Stimulated activated CD8-positive, alpha-beta memory T cell treated with anti-CD3 and anti-CD28 coated beads, Interleukin-7, amount 100 ng/mL, for 24 hours (primary cell): Measurements from ENCODE around the gene OR4X2.
"Not testable (repeated sequence)": the region's sequence is repeated elsewhere in the genome, so short reads cannot be mapped to it uniquely, and the experiment has no call there.

Experiments
- DNase-seq: peaks from one replicate; pipeline ENCODE4 v3.0.0-alpha.2; 2020; ENCODE audit warnings: low read depth

OR4X2 gene, protein sequence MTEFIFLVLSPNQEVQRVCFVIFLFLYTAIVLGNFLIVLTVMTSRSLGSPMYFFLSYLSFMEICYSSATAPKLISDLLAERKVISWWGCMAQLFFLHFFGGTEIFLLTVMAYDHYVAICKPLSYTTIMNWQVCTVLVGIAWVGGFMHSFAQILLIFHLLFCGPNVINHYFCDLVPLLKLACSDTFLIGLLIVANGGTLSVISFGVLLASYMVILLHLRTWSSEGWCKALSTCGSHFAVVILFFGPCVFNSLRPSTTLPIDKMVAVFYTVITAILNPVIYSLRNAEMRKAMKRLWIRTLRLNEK

DNA sequence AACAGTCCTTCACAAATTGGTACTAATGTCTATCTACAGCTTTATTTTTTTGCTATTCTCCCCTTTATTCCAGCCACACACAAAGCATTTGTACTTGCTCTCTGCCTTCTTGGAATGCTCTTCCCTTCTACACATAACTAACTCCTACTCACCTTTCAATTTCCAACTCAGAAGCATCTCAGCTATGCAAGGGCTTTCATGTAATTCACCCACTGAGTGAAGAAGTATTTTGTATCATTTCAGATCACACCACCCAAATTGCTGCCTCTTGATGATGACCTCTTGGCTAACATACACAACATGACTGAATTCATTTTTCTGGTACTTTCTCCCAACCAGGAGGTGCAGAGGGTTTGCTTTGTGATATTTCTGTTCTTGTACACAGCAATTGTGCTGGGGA is at the start of gene OR4X2:
TSS of gene OR4X2 (plus strand) at position 301 of the 400 bp plus-strand sequence. CDS start at position 301, 0 bp downstream.
- no peak for DNase-seq

DNA sequence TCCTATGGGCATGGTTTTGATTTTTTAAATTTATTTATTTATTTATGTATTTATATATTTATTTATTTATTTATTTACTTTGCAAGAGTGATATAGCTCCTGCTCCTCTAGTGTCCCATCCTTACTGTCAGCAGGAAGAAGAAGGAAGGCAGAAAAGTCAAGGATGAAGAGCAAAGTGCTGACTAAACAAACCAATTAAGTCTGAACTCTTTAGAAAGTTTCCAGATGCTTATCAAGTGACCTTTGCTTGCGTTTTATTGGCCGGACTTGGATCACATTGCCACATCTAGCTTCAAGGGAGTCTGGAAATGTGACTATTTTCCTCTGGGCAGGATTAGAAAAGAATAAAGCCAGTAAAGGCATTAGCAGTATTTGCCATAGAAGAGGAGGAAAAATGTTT is 37.0 kb upstream of the OR4X2 start:
- DNase-seq = no peak

DNA sequence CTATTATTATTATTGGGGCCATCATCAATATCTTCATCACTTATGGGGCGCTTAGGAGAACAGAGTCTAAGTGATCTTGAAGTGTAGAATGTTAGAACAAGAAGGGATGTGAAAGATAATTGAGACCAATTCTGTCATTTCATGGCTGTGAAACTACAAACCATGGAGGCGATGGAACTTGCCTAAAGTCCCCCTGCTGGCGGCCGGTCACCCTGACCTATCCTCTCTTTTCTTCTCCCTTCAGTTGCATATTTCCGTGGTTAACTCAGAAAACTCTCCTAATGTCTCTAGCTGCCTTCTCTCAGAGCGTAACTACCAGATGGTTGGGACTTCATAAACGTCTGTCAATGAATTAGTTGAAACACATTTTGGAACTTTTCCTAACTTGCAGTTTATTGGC is 34.9 kb upstream of the OR4X2 start:
- DNase-seq = no peak

DNA sequence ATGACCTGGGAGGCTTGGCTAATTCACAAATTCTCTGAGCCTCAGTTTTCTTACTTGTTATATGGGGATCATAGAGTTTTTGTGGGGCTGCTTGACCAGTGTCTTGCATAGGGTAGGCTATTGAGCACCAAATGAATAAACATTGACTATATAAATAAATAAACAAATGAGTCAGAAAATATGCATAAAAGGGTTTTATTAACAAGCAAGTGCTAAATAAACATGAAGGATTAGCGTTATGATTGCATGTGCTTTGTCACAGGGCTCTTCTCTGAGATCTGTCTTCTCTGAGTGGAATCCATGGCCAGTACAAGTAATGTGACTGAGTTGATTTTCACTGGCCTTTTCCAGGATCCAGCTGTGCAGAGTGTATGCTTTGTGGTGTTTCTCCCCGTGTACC is 28.4 kb upstream of the OR4X2 start, which contains the start of gene OR4B1:
TSS of gene OR4B1 (plus strand) at position 301 of the 400 bp plus-strand sequence. CDS start at position 301, 0 bp downstream.
- no peak for DNase-seq

DNA sequence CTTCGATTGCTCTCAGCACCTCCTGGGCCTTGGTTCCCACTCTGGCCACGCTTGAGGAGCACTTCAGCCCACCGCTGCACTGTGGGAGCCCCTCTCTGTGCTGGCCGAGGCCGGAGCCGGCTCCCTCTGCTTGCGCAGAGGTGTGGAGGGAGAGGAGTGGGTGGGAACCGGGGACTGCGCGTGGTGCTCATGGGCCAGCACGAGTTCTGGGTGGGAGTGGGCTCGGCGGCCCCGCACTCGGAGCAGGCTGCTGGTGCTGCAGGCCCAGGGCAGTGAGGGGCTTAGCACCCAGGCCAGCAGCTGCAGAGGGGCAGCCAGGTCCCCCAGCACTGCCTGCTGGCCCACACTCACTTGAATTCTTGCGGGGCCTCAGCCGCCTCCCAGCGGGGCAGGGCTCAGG is 16.1 kb upstream of the OR4X2 start:
- no peak for DNase-seq

DNA sequence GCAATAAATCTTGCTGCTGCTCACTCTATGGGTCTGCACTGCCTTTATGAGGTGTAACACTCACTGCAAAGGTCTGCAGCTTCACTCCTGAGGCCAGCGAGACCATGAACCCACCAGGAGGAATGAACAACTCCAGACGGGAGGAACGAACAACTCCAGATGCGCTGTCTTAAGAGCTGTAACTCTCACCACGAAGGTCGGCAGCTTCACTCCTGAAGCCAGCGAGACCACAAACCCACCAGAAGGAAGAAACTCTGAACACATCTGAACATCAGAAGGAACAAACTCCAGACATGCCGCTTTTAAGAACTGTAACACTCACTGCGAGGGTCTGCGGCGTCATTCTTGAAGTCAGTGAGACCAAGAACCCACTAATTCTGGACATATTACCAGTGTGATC is 14.8 kb upstream of the OR4X2 start:
- DNase-seq = not testable (repeated sequence)

DNA sequence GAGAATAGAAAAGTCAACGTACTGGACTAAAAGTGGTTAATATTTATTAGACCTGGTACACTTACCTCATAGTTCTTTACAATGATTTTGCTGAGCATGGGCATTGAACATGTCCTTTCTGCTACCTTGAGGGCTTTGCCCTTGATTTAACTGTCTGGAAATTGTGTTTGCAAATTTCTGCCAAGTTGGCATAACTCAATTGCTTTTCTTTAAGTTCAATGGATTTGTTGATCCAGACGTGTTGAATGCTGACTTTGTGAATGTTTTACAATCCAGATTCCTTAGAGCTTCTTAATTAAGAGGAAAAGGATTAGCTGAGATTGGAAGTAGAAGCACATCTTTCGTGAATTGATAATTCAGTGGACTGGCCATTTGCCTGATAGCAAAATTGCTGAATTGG is 7.2 kb upstream of the OR4X2 start:
- DNase-seq = no peak

DNA sequence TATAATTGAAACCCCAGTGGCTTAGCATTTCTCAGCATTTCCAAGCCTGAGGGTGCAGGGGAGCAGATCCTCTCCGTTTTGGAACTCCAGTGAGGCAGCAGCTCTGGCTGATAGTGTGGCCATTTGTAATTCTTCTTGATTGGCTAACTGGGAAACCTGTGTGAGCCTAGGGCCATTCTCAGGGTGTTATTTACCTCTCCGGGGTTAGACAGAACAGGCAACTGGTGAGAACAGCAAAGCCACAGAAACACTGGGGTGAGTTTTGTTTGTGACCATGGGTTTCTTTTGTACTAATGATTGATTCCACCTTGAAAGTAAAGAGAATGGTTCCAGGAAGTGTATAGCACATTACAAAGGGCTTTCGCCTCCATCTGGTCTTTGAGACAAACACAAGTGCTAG is 2.4 kb upstream of the OR4X2 start:
- DNase-seq = no peak

DNA sequence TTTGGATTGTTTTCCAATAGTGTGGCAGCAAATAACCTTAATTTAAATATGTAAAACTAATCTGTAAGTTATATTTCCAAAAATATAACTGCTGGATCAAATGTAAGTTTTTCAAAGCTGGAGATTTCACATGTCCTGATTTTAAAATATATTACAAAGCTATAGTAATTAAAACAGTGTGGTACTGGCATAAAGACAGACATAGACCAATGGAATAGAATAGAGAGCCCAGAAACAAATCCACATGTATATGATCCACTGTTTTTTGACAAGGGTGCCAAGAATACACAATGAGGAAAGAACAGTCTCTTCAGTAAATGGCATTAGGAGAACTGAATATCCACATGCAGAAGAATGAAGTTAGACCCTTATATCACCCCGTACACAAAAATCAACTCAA is 4.0 kb downstream of the OR4X2 start:
- DNase-seq = no peak

DNA sequence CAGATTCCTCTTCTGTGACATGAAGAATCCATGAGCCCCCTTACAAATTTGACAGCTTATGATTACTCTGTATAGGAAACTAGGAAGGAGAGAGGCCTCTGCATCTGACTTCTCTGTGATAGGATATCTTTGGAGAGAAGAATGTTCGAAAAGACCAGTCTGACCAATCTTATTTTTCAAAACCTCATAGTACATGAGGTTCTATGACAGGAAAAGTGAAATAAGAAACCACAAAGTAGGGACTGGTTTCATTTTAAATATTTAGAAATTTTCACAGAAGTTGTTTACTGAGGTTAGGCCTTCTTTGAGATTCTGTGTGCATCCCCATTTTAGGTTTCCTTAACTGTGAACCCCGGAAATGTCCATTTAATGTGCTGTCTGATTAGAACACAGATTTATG is 16.7 kb downstream of the OR4X2 start:
- DNase-seq = no peak

DNA sequence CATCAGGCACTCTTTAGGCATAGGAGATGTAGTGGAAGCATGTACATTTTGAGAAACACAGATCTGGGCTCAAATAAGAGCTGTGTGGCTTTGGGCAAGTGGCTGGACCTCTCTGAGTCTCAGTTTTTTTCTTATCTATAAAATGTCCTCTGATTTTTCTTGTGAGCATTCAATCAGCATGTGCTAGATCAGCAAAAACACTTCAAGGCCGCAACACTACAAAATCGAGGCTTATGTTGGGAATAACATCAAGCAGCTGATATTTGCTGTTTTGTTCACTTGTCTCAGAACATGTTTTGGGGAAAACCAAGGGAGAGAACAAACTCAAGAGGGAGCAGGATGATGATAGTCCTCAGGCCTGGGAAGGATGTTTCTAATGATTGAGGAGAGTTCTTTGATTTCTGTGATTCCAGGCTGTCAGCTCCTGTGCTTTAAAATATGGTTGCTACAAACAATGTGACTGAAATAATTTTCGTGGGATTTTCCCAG is 18.6 kb downstream of the OR4X2 start, which contains the start of gene OR4X1:
TSS of gene OR4X1 (plus strand) at position 439 of the 489 bp plus-strand sequence. CDS start at position 439, 0 bp downstream.
- no peak for DNase-seq

DNA sequence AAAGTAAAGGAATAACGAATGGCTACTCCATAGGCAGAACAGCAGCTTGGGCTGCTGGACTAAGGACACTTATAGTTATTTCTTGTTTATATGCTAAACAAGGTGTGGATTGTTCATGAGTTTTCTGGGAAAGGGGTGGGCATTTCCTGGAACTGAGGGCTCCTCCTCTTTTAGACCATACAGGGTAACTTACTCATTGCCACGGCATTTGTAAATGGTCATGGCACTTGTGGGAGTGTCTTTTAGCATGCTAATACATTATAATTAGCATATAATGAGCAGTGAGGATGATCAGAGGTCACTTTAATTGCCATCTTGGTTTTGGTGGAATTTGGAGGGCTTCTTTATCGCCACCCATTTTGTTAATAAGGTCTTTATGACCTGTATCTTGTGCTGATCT is 25.7 kb downstream of the OR4X2 start:
- DNase-seq = no peak

DNA sequence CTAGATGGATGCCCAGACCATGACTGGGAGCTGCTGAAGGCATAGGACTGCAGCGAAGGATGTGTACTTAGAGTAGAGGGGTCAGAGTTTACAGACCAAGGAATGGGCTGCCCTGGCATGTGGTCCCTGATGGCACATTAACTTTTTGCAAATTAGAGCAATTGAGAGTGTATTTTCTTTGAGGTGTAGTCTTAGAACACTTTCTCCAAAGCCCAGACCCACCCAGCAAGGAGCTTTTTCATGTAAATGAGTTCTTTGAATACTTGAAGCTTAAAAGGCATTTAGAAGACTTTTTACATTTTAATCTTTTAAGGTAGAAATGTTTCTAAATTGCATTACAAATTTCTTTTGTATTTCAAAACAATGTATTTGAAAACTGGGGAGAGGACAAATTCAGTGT is 27.7 kb downstream of the OR4X2 start:
- no peak for DNase-seq
